Vagina (tissue), 2 donors: ENCODE measurements around the gene CLDN11.

ENCODE experiments used
- CTCF ChIP-seq, 3 experiments: fragments of 450-650 bp in 2 of 3; fragments of 200-600 bp in 1 of 3; sonication (generic) in 1 of 3; IDR thresholded peaks; one replicate each; pipeline ENCODE4 v1.5.1; 2017 to 2019; ENCODE audit warnings: antibody characterized with exemption in 3 of 3, mild to moderate bottlenecking in 2 of 3, moderate library complexity in 2 of 3
- POLR2A ChIP-seq, 2 donors: fragments of 450-650 bp; IDR thresholded peaks; one replicate each; pipeline ENCODE4 v1.6.1; 2017; ENCODE audit warnings: antibody characterized with exemption in 2 of 2, mild to moderate bottlenecking in 2 of 2, moderate library complexity in 2 of 2
- POLR2AphosphoS5 ChIP-seq, 2 donors: sonication (generic); formaldehyde crosslinking; IDR thresholded peaks; one replicate each; pipeline ENCODE4 v1.9.0; 2017; ENCODE audit warnings: antibody characterized with exemption in 2 of 2, mild to moderate bottlenecking in 2 of 2, low read depth in 1 of 2; ENCODE audit not compliant: insufficient read depth in 1 of 2

DNA sequence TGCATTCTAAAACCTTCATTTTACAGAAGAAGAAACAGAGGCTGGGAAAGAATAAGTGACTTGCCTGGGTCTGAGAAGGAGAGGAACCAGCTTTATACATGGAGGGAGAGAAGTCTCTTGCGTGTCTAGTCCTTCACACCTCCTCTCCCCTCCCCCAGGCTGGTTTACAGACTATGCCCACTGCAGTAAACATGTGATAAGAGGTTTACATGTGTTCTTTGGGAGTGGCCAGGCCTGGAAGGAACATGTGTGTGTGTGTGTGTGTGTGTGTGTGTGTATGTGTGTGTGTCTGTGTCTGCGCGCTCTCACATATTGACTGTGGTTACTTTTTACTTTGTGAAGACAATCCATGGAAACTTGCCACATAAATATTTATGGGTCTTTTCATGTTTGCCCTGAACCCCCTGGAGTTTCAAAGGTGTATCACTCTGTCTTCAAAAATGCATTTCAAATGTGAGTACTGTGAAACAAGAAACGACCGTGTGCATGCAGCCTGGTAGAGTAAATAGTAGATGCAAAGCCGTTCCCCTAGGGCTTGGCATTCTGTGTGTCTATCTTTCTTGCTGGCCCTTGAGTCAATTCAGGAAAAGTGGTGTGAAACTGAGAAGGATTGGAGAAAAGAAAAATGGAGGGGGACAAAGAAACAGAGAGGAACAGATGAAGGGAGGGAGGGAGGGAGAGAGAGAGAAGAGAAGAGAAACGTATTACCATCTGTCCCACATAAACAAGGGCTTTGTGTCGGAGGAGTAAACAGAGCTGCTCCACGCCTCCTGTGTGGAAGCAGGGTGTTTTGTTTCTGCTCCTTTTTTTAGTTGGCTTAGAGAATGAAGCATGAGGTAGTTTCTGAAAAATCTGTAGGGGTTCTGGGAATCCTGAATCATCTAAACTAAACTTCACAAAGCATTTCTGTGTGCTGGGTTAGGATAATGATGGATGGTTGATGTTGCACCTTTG is 51.7 kb downstream of the CLDN11 start:
- TF ChIP-seq CTCF (IDR thresholded peaks at IDR 0.05), result no peak
- no peak for TF ChIP-seq POLR2A (IDR thresholded peaks at IDR 0.05)
- TF ChIP-seq POLR2AphosphoS5 (IDR thresholded peaks at IDR 0.05; ENCODE audit: insufficient read depth in 1 of 2, low read depth in 1 of 2), result peak in 1 of 2 donors; percentile 33
